Neuronal stem cell (in vitro differentiated cells): ENCODE data around the gene DROSHA.
"Not testable (repeated sequence)": the region's sequence is repeated elsewhere in the genome, so short reads cannot be mapped to it uniquely, and the experiment has no call there.

Experiments used
- DNase-seq: peaks from one replicate; pipeline ENCODE4 v3.0.0-alpha.2; 2013; ENCODE audit warnings: low spot score
- H2AFZ ChIP-seq: one replicate; pipeline ENCODE4 v1.6.1; 2013; ENCODE audit warnings: mild to moderate bottlenecking, low read length, inconsistent platforms
- H2AK5ac ChIP-seq: 2 replicates; pipeline ENCODE4 v1.6.1; 2013; ENCODE audit warnings: low read depth, mild to moderate bottlenecking, inconsistent platforms, low read length, moderate library complexity, mixed read lengths
- H2BK120ac ChIP-seq: 2 replicates; pipeline ENCODE4 v1.6.1; 2013; ENCODE audit warnings: low read depth, mild to moderate bottlenecking, inconsistent platforms, low read length, moderate library complexity, mixed read lengths
- H2BK12ac ChIP-seq: one replicate; pipeline ENCODE4 v1.6.1; 2013; ENCODE audit warnings: low read length, inconsistent platforms
- H2BK15ac ChIP-seq: 2 replicates; pipeline ENCODE4 v1.6.1; 2013; ENCODE audit warnings: mild to moderate bottlenecking, low read length, inconsistent platforms, mixed read lengths
- H2BK5ac ChIP-seq: one replicate; pipeline ENCODE4 v1.6.1; 2013; ENCODE audit warnings: inconsistent platforms, mild to moderate bottlenecking, low read length, moderate library complexity
- H3K14ac ChIP-seq: one replicate; pipeline ENCODE4 v1.6.1; 2013; ENCODE audit warnings: low read length, inconsistent platforms
- H3K18ac ChIP-seq: 2 replicates; pipeline ENCODE4 v1.6.1; 2013; ENCODE audit warnings: low read length, inconsistent platforms
- H3K23ac ChIP-seq: 2 replicates; pipeline ENCODE4 v1.6.1; 2013; ENCODE audit warnings: low read depth, mild to moderate bottlenecking, mixed read lengths, low read length, inconsistent platforms; ENCODE audit not compliant: poor library complexity
- H3K27ac ChIP-seq: replicated peaks from 3 replicates; pipeline ENCODE4 v1.5.1; 2013; ENCODE audit warnings: low read length, inconsistent platforms
- H3K27me3 ChIP-seq, 3 experiments: 2 replicates each; pipeline ENCODE4 v1.6.1; 2013; ENCODE audit warnings: low read length in 3 of 3, mild to moderate bottlenecking in 2 of 3, inconsistent platforms in 1 of 3, low read depth in 1 of 3, mixed read lengths in 1 of 3, moderate library complexity in 1 of 3; ENCODE audit not compliant: control insufficient read depth in 3 of 3, insufficient read depth in 3 of 3
- H3K36me3 ChIP-seq, 2 donors: replicated peaks in 1 of 2; 2 replicates each; pipeline ENCODE4 v1.6.1; 2013; ENCODE audit warnings: low read length in 2 of 2; ENCODE audit not compliant: control insufficient read depth in 2 of 2, insufficient read depth in 2 of 2
- H3K4ac ChIP-seq: 2 replicates; pipeline ENCODE4 v1.6.1; 2013; ENCODE audit warnings: inconsistent platforms, mild to moderate bottlenecking, low read length, moderate library complexity
- H3K4me1 ChIP-seq, 2 donors: 1 replicate in 1 of 2; 2 replicates in 1 of 2; pipeline ENCODE4 v1.6.1; 2013; ENCODE audit warnings: low read length in 2 of 2, low read depth in 1 of 2; ENCODE audit not compliant: control insufficient read depth in 2 of 2, insufficient read depth in 1 of 2
- H3K4me2 ChIP-seq: one replicate; pipeline ENCODE4 v1.6.1; 2013; ENCODE audit warnings: mild to moderate bottlenecking, low read length, inconsistent platforms; ENCODE audit not compliant: insufficient read depth, poor library complexity, severe bottlenecking
- H3K4me3 ChIP-seq, 2 donors: 2 replicates each; pipeline ENCODE4 v1.5.1; 2013; ENCODE audit warnings: low read length in 2 of 2, mild to moderate bottlenecking in 2 of 2, inconsistent platforms in 1 of 2, moderate library complexity in 1 of 2
- H3K79me1 ChIP-seq: one replicate; pipeline ENCODE4 v1.6.1; 2013; ENCODE audit warnings: low read depth, mild to moderate bottlenecking, inconsistent platforms, low read length, moderate library complexity
- H3K9ac ChIP-seq: one replicate; pipeline ENCODE4 v1.6.1; 2013; ENCODE audit warnings: mild to moderate bottlenecking, low read depth, low read length, inconsistent platforms; ENCODE audit not compliant: poor library complexity
- H3K9me3 ChIP-seq, 2 donors: replicated peaks in 1 of 2; 2 replicates each; pipeline versions ENCODE3 to v1.6.1; 2013; ENCODE audit warnings: low read length in 2 of 2, mild to moderate bottlenecking in 2 of 2, inconsistent platforms in 1 of 2, low read depth in 1 of 2, mixed read lengths in 1 of 2, moderate library complexity in 1 of 2; ENCODE audit not compliant: control insufficient read depth in 2 of 2, insufficient read depth in 1 of 2
- H4K8ac ChIP-seq: one replicate; pipeline ENCODE4 v1.6.1; 2013; ENCODE audit warnings: low read depth, mild to moderate bottlenecking, inconsistent platforms, low read length, moderate library complexity
- H4K91ac ChIP-seq: one replicate; pipeline ENCODE4 v1.6.1; 2013; ENCODE audit warnings: low read length, low read depth, mild to moderate bottlenecking, inconsistent platforms; ENCODE audit not compliant: poor library complexity
- WGBS, 2 donors: extraction: QIAGEN DNeasy Blood & Tissue Kit; methylation state at CpG; one replicate each; pipeline ENCODE4 v1.1.7; 2013; ENCODE audit warnings: missing lambda C conversion rate in 2 of 2, mixed read lengths in 1 of 2; ENCODE audit not compliant: insufficient read length in 2 of 2, insufficient replicate concordance in 1 of 2; ENCODE audit errors: extremely low coverage in 2 of 2; 5-methylcytosine and 5-hydroxymethylcytosine counted together

DROSHA gene

DNA sequence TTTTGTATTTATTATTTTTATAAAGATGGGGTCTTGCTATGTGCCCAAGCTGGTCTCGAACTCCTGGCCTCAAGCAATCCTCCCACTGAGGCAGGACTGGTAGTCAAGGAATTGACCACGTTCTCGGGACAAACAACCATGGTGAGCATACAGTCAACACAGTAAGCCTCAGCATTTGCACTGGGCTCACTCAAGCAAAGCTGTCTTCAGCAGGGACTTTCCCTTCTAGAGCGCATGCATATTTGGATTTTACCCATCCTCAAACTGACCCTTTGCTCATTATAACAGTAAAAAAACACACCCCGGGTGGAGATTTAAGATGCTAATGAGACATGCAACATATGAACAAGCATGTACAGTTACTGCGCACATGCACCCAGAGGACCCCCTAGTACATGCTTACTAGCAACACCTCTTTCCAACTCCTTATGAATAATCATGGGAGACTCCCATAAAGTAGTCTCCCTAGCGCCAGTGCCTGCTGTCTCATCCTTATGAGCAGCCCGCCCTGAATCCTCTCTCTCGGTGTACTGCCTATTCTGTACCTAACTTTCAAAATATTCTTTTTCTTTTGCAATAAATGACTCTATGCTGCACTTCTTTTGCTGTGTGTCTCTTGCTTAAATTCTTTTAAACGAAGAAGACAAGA lies 41.7 kb upstream of the DROSHA start:
- no peaks in the 10 kb centered on the region for H3K36me3 ChIP-seq
- no peak overlapping the region for H2BK12ac ChIP-seq
- H3K79me1 ChIP-seq = no peaks in the 10 kb centered on the region
- no peak overlapping the region for H3K4me2 ChIP-seq
- no peak overlapping the region for H3K4me3 ChIP-seq
- no peaks in the 10 kb centered on the region for H3K27me3 ChIP-seq
- no peak overlapping the region for H4K8ac ChIP-seq
- H3K14ac ChIP-seq = no peak overlapping the region
- H3K9ac ChIP-seq = no peak overlapping the region
- no peak overlapping the region for H2BK5ac ChIP-seq
- H3K18ac ChIP-seq = no peak overlapping the region
- H3K4ac ChIP-seq = no peak overlapping the region
- no peak overlapping the region for H2AK5ac ChIP-seq
- no peaks in the 10 kb centered on the region for H3K4me1 ChIP-seq
- H3K9me3 ChIP-seq = no peaks in the 10 kb centered on the region
- H3K23ac ChIP-seq = no peak overlapping the region
- H4K91ac ChIP-seq = no peak overlapping the region
- no peak for DNase-seq
- WGBS, 2 donors = no CpG with 5 or more reads among the region's 10 CpGs
- H2AFZ ChIP-seq = no peak overlapping the region
- no peak overlapping the region for H2BK120ac ChIP-seq
- no peak overlapping the region for H3K27ac ChIP-seq
- H2BK15ac ChIP-seq = no peak overlapping the region

- H3K36me3 ChIP-seq = no peaks in the 10 kb centered on the region
- peaks cover 0 to 3% of the 10 kb centered on the region in 2 donors for H3K9me3 ChIP-seq
- no peak overlapping the region for H3K23ac ChIP-seq
- no peak overlapping the region for H3K18ac ChIP-seq
- no peak overlapping the region for H2AFZ ChIP-seq
- no peaks in the 10 kb centered on the region for H3K4me1 ChIP-seq
- H2BK12ac ChIP-seq = no peak overlapping the region
- H3K4me3 ChIP-seq = no peak overlapping the region
- H3K79me1 ChIP-seq = no peaks in the 10 kb centered on the region
- no peak overlapping the region for H3K4me2 ChIP-seq
- no peak overlapping the region for H3K27ac ChIP-seq
- no peak overlapping the region for H2BK120ac ChIP-seq
- H4K91ac ChIP-seq = no peak overlapping the region
- H4K8ac ChIP-seq = no peak overlapping the region
- DNase-seq = no peak
- H3K4ac ChIP-seq = no peak overlapping the region
- H3K14ac ChIP-seq = no peak overlapping the region
- H3K27me3 ChIP-seq = no peaks in the 10 kb centered on the region
- H2AK5ac ChIP-seq = no peak overlapping the region
- H2BK5ac ChIP-seq = no peak overlapping the region
- H3K9ac ChIP-seq = no peak overlapping the region
- no peak overlapping the region for H2BK15ac ChIP-seq
Observed at GRCh38 chr5:31569068-31569467, 37.2 kb upstream of the DROSHA start.

DNA sequence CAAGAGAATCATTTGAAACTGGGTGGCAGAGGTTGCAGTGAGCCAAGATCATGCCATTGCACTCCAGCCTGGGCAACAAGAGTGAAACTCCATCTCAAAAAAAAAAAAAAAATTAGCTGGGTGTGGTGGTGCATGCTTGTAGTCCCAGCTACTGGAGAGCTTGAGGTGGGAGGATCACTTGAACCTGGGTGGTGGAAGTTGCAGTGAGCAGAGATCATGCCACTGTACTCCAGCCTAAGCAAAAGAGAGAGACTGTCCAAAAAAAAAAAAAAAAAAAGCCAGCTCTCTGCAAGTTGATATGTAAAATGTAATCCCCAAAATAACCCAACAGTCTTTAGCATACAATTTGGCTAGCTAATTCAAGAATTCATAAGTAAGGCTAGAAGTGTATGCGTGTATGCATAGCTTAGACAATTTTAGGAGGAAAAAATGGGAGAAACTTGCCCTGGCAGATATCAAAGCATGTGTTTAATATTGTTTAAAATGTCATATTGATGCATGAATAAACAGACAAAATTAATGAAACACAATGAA lies 36.5 kb upstream of the DROSHA start:
- no peaks in the 10 kb centered on the region for H3K4me1 ChIP-seq
- no peak overlapping the region for H2BK15ac ChIP-seq

DNA sequence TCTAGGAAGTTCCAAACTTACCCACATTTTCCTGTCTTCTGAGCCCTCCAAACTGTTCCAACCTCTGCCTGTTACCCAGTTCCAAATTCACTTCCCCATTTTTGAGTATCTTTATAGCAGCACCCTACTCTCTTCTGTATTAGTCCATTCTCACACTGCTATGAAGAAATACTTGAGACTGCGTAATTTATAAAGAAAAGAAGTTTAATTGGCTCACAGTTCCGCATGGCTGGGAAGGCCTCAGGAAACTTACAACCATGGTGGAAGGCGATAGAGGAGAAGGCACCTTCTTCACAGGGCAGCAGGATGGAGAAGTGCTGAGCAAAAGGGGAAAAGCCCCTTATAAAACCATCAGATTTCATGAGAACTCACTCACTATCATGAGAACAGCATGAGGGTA lies 34.5 kb upstream of the DROSHA start:
- not testable (repeated sequence) for H2BK12ac ChIP-seq, H3K18ac ChIP-seq, H2BK120ac ChIP-seq, H4K8ac ChIP-seq, H2BK5ac ChIP-seq, H3K79me1 ChIP-seq, H3K14ac ChIP-seq, H3K4me2 ChIP-seq, H4K91ac ChIP-seq, H2AK5ac ChIP-seq, H3K4me3 ChIP-seq, H3K27ac ChIP-seq, H3K27me3 ChIP-seq, H3K4ac ChIP-seq, H2BK15ac ChIP-seq, H3K9ac ChIP-seq, DNase-seq, H3K4me1 ChIP-seq, H2AFZ ChIP-seq, H3K23ac ChIP-seq, H3K36me3 ChIP-seq, H3K9me3 ChIP-seq
- WGBS, 2 donors = no CpG with 5 or more reads among the region's 3 CpGs

More for the DNA sequence above, 36.5 kb upstream of the DROSHA start:
- H2BK120ac ChIP-seq = no peak overlapping the region
- H3K36me3 ChIP-seq = no peaks in the 10 kb centered on the region
- H3K4me3 ChIP-seq = no peak overlapping the region
- H2AFZ ChIP-seq = no peak overlapping the region
- peaks cover 0 to 3% of the 10 kb centered on the region in 2 donors for H3K9me3 ChIP-seq
- no peak overlapping the region for H3K4ac ChIP-seq
- no peak overlapping the region for H2BK5ac ChIP-seq
- H2BK12ac ChIP-seq = no peak overlapping the region
- no peak overlapping the region for H4K8ac ChIP-seq
- no peak overlapping the region for H3K27ac ChIP-seq
- H3K23ac ChIP-seq = no peak overlapping the region
- no CpG with 5 or more reads among the region's 1 CpG for WGBS, 2 donors
- no peaks in the 10 kb centered on the region for H3K27me3 ChIP-seq
- no peak overlapping the region for H3K9ac ChIP-seq
- no peak for DNase-seq
- H3K14ac ChIP-seq = no peak overlapping the region
- no peak overlapping the region for H2AK5ac ChIP-seq
- no peak overlapping the region for H3K18ac ChIP-seq
- H3K4me2 ChIP-seq = no peak overlapping the region
- no peaks in the 10 kb centered on the region for H3K79me1 ChIP-seq
- no peak overlapping the region for H4K91ac ChIP-seq
